HepG2 (cell line): Measurements from ENCODE around the gene DNASE2B. TPM values are rescaled to one million over a fixed set of nuclear protein-coding genes. Genes with fewer than 3 reads are reported as not detected.

Experiments used
- ATAC-seq: fragments of 200-7000 bp; cut with Tn5 transposase; 3 replicates; pipeline ENCODE4 v1.9.1; 2020; ENCODE audit warnings: mild to moderate bottlenecking, moderate library complexity
- BruUV-seq: library from RNA; stranded (reverse); fragments of 400-500 nt; replicated peaks from 2 replicates; lab custom pipeline; 2021; lab: Mats Ljungman, UMichigan
- CTCF ChIA-PET: fragments of 300-600 bp; formaldehyde crosslinking; extraction: SDS; loops from one replicate; lab custom pipeline; 2021; ENCODE audit warnings: low total read pairs, inconsistent platforms, low intra/inter-chr PET ratio; lab: Yijun Ruan, JAX
- POLR2A ChIA-PET: fragments of 350-600 bp; sonication (Branson Sonifier 250); formaldehyde crosslinking; loops from one replicate; lab custom pipeline; 2020; ENCODE audit warnings: antibody characterized with exemption, inconsistent platforms; lab: Yijun Ruan, JAX
- DNase-seq: peaks from one replicate; pipeline ENCODE4 v3.0.0-alpha.2; 2015; ENCODE audit warnings: low spot score
- FAIRE-seq: peaks from 3 replicates; lab custom pipeline; 2011; peaks lifted over from hg19 to GRCh38; lab: Jason Lieb, UNC
- H2AFZ ChIP-seq: one replicate; pipeline ENCODE4 v1.6.1; 2011; ENCODE audit warnings: low read length, inconsistent platforms
- H3K27ac ChIP-seq: fragments of 300-600 bp; 3 replicates; pipeline ENCODE4 v1.8.0; 2011; ENCODE audit warnings: mixed run types, mild to moderate bottlenecking, mixed read lengths, low read length, inconsistent platforms; ENCODE audit not compliant: insufficient read depth; ENCODE audit errors: extremely low read length
- H3K27me3 ChIP-seq, 2 experiments: fragments of 200-600 bp in 1 of 2; 2 replicates in 1 of 2; 3 replicates in 1 of 2; pipeline versions ENCODE4 v1.6.0 to v1.8.0; 2011; ENCODE audit warnings: low read length in 2 of 2, mild to moderate bottlenecking in 2 of 2, moderate library complexity in 2 of 2, inconsistent platforms in 1 of 2; ENCODE audit not compliant: insufficient read depth in 2 of 2, control insufficient read depth in 1 of 2
- H3K36me3 ChIP-seq, 2 experiments: fragments of 200-600 bp in 1 of 2; replicated peaks in 1 of 2; 2 replicates in 1 of 2; 3 replicates in 1 of 2; pipeline versions ENCODE4 v1.5.1 to v1.8.0; 2011; ENCODE audit warnings: low read length in 2 of 2, inconsistent platforms in 1 of 2; ENCODE audit not compliant: insufficient read depth in 2 of 2, control insufficient read depth in 1 of 2
- H3K4me1 ChIP-seq: 2 replicates; pipeline ENCODE4 v1.5.1; 2012; ENCODE audit warnings: low read length, inconsistent platforms; ENCODE audit not compliant: insufficient read depth
- H3K4me2 ChIP-seq: 2 replicates; pipeline ENCODE4 v1.6.0; 2011; ENCODE audit warnings: low read depth, low read length, inconsistent platforms
- H3K4me3 ChIP-seq, 3 experiments: fragments of 200-600 bp in 1 of 3; sonication (generic), shearing (Covaris generic) in 1 of 3; replicated peaks in 1 of 3; 2 replicates each; pipeline ENCODE4 v1.5.1; 2011 to 2016; ENCODE audit warnings: low read length in 3 of 3, inconsistent platforms in 2 of 3, low read depth in 2 of 3, mild to moderate bottlenecking in 2 of 3, control low read depth in 1 of 3, mixed read lengths in 1 of 3; ENCODE audit not compliant: insufficient read depth in 1 of 3
- H3K79me2 ChIP-seq: one replicate; pipeline ENCODE4 v1.6.1; 2011; ENCODE audit warnings: low read length, inconsistent platforms; ENCODE audit not compliant: insufficient read depth
- H3K9ac ChIP-seq: 2 replicates; pipeline ENCODE4 v1.6.0; 2011; ENCODE audit warnings: mild to moderate bottlenecking, low read depth, low read length, inconsistent platforms; ENCODE audit not compliant: insufficient read depth
- H3K9me3 ChIP-seq: 2 replicates; pipeline ENCODE4 v1.5.1; 2012; ENCODE audit warnings: mild to moderate bottlenecking, low read length
- H4K20me1 ChIP-seq: 2 replicates; pipeline ENCODE4 v1.6.0; 2011; ENCODE audit warnings: inconsistent platforms, mild to moderate bottlenecking, low read length, moderate library complexity; ENCODE audit not compliant: insufficient read depth
- FOXO1 ChIP-seq: sonication (generic); formaldehyde crosslinking; IDR thresholded peaks from 2 replicates; pipeline ENCODE4 v1.4.0; 2020; ENCODE audit warnings: missing genetic modification reagents
- KLF13 ChIP-seq: sonication (generic); formaldehyde crosslinking; IDR thresholded peaks from 2 replicates; pipeline ENCODE4 v1.4.0; 2020; ENCODE audit warnings: mild to moderate bottlenecking, missing genetic modification reagents
- SP4 ChIP-seq: sonication (generic); formaldehyde crosslinking; IDR thresholded peaks from 2 replicates; pipeline ENCODE4 v1.8.1; 2023; ENCODE audit warnings: mild to moderate bottlenecking, missing genetic modification reagents
- TFDP2 ChIP-seq: sonication (generic); formaldehyde crosslinking; IDR thresholded peaks from 2 replicates; pipeline ENCODE4 v1.4.0; 2020; ENCODE audit warnings: missing genetic modification reagents
- ZNF142 ChIP-seq: sonication (generic); formaldehyde crosslinking; IDR thresholded peaks from 2 replicates; pipeline ENCODE4 v1.4.0; 2020; ENCODE audit warnings: missing genetic modification reagents
- ZNF431 ChIP-seq: sonication (generic); formaldehyde crosslinking; IDR thresholded peaks from 2 replicates; pipeline ENCODE4 v1.9.0; 2022; ENCODE audit warnings: missing genetic modification reagents, low read depth, mild to moderate bottlenecking, borderline replicate concordance
- ZNF597 ChIP-seq: sonication (generic); formaldehyde crosslinking; IDR thresholded peaks from 2 replicates; pipeline ENCODE4 v1.5.0; 2020; ENCODE audit warnings: missing genetic modification reagents
- WGBS: methylation state at CpG from one replicate; pipeline ENCODE4 v1.1.6; 2017; ENCODE audit warnings: low lambda C conversion rate; 5-methylcytosine and 5-hydroxymethylcytosine counted together
- in situ Hi-C: cut with HindIII; loops from 2 replicates; pipeline ENCODE4 v1.10.0; 2017; ENCODE audit warnings: low pct_unique_long_range_greater_than_20kb; ENCODE audit not compliant: extremely low pct_ligation_motif_present
- intact Hi-C: fragments of 100-400 bp; cut with micrococcal nuclease; formaldehyde crosslinking; loops from one replicate; pipeline ENCODE4 v1.10.0; 2022; ENCODE audit not compliant: unreplicated experiment
- polyA plus RNA-seq, 8 experiments: library from polyadenylated mRNA; depleted of rRNA in 3 of 8; stranded (reverse) in 7 of 8; unstranded in 1 of 8; fragments of >200 nt; fragmentation: Illumina TruSeq in 4 of 8; extraction: Trizol in 4 of 8; gene quantifications; 2 replicates each; pipeline versions ENCODE4 v1.2.1 to v1.2.3, GENCODE V29; 2011 to 2016; ENCODE audit warnings: low read depth in 4 of 8, missing spikeins in 1 of 8, mixed read lengths in 1 of 8; ENCODE audit not compliant: insufficient read depth in 1 of 8
- total RNA-seq, 5 experiments: library from RNA; depleted of rRNA; stranded (reverse); fragments of >200 nt; fragmentation: Illumina TruSeq; extraction: Trizol; gene quantifications; 2 replicates each; pipeline ENCODE4 v1.2.3, GENCODE V29; 2016; ENCODE audit warnings: low read depth in 1 of 5

Gene DNASE2B
- total and polyA plus RNA-seq, 2 of the 13 experiments (the other 11 are each of a cell fraction or from before 2014, with no cell fraction given) = not detected

- H3K36me3 ChIP-seq = no peaks in the 10 kb centered on the region
- H4K20me1 ChIP-seq = no peaks in the 10 kb centered on the region
- no peaks in the 10 kb centered on the region for H3K9me3 ChIP-seq
- CTCF ChIA-PET = no interaction called here
- TF ChIP-seq KLF13 (CRISPR knock-in tag) (no peak), SP4 (CRISPR knock-in tag) (no peak), ZNF142 (CRISPR knock-in tag) (no peak), ZNF597 (no peak), FOXO1 (CRISPR knock-in tag) (no peak), TFDP2 (no peak), ZNF431 (no peak)
- DNase-seq = no peak
- no peaks in the 10 kb centered on the region for H3K79me2 ChIP-seq
- no peak overlapping the region for H3K9ac ChIP-seq
- WGBS = 51% methylated on average over 3 of the region's 3 CpGs
- POLR2A ChIA-PET = no interaction called here
- FAIRE-seq = no peak
- H3K4me2 ChIP-seq = no peak overlapping the region
- H3K4me3 ChIP-seq = no peak overlapping the region
- H3K27me3 ChIP-seq = no peaks in the 10 kb centered on the region; a peak in 1 of 5 replicates
- intact Hi-C loops = no loop called here
- H3K4me1 ChIP-seq = no peaks in the 10 kb centered on the region
- in situ Hi-C loops = no loop called here
- no peak for ATAC-seq
- H3K27ac ChIP-seq = no peak overlapping the region
- no peak overlapping the region for H2AFZ ChIP-seq
- no TSS peak for BruUV-seq
Measured at GRCh38 chr1:84352298-84353106, 45.8 kb upstream of the DNASE2B start.
